Naive thymus-derived CD4-positive, alpha-beta T cell (primary cell): ENCODE results near the gene TAF3. TPM values are rescaled to one million over a fixed set of nuclear protein-coding genes. Genes with fewer than 3 reads are reported as not detected.

Source experiments
- ATAC-seq: fragments of 150-1000 bp; cut with Tn5 transposase; 2 replicates; pipeline ENCODE4 v1.10.0; 2021; ENCODE audit warnings: mild to moderate bottlenecking, moderate library complexity
- CTCF ChIA-PET: fragments of 350-600 bp; sonication (Branson Sonifier 250); formaldehyde crosslinking; loops from one replicate; lab custom pipeline; 2021; ENCODE audit warnings: antibody characterized with exemption; lab: Charles Lee
- POLR2A ChIA-PET: fragments of 350-600 bp; sonication (Branson Sonifier 250); formaldehyde crosslinking; loops from one replicate; lab custom pipeline; 2021; ENCODE audit warnings: antibody characterized with exemption, inconsistent platforms; lab: Charles Lee
- DNase-seq, 9 donors: peaks; one replicate each; pipeline versions ENCODE4 v3.0.0 to v3.0.0-alpha.2; 2020 to 2022; ENCODE audit warnings: mixed read lengths in 1 of 9
- H3K27ac ChIP-seq: one replicate; pipeline ENCODE4 v1.7.0; 2013; ENCODE audit warnings: mild to moderate bottlenecking, low read depth, low read length, moderate library complexity
- H3K27me3 ChIP-seq, 2 donors: one replicate each; pipeline ENCODE4 v1.7.0; 2013; ENCODE audit warnings: low read length in 2 of 2, mild to moderate bottlenecking in 2 of 2, moderate library complexity in 2 of 2; ENCODE audit not compliant: control insufficient read depth in 2 of 2, insufficient read depth in 2 of 2
- H3K36me3 ChIP-seq, 3 experiments: 1 replicate in 2 of 3; 2 replicates in 1 of 3; pipeline ENCODE4 v1.7.0; 2013; ENCODE audit warnings: low read length in 3 of 3, mild to moderate bottlenecking in 3 of 3, moderate library complexity in 1 of 3; ENCODE audit not compliant: insufficient read depth in 3 of 3, control insufficient read depth in 2 of 3
- H3K4me1 ChIP-seq, 2 donors: one replicate each; pipeline ENCODE4 v1.7.0; 2013; ENCODE audit warnings: low read length in 2 of 2, mild to moderate bottlenecking in 2 of 2, moderate library complexity in 1 of 2; ENCODE audit not compliant: control insufficient read depth in 2 of 2, insufficient read depth in 2 of 2
- H3K4me3 ChIP-seq: 2 replicates; pipeline ENCODE4 v1.7.0; 2013; ENCODE audit warnings: mild to moderate bottlenecking, low read length
- H3K9me3 ChIP-seq, 3 experiments: 1 replicate in 2 of 3; 2 replicates in 1 of 3; pipeline ENCODE4 v1.7.0; 2013; ENCODE audit warnings: low read length in 3 of 3; ENCODE audit not compliant: control insufficient read depth in 2 of 3
- H3K27ac Mint-ChIP-seq, 9 donors: one replicate each; pipeline ENCODE4 v1.8.0; 2020 to 2022; ENCODE audit warnings: mixed read lengths in 9 of 9, mild to moderate bottlenecking in 8 of 9, moderate library complexity in 5 of 9, inconsistent platforms in 2 of 9
- H3K27me3 Mint-ChIP-seq, 5 donors: one replicate each; pipeline ENCODE4 v1.8.0; 2021 to 2022; ENCODE audit warnings: mixed read lengths in 5 of 5, mild to moderate bottlenecking in 1 of 5
- H3K36me3 Mint-ChIP-seq, 5 donors: one replicate each; pipeline ENCODE4 v1.8.0; 2020 to 2022; ENCODE audit warnings: mixed read lengths in 5 of 5, mild to moderate bottlenecking in 3 of 5, inconsistent platforms in 1 of 5
- H3K4me1 Mint-ChIP-seq, 7 donors: one replicate each; pipeline ENCODE4 v1.8.0; 2020 to 2022; ENCODE audit warnings: mixed read lengths in 7 of 7, mild to moderate bottlenecking in 3 of 7, inconsistent platforms in 1 of 7
- H3K4me3 Mint-ChIP-seq, 10 donors: one replicate each; pipeline ENCODE4 v1.8.0; 2020 to 2022; ENCODE audit warnings: mild to moderate bottlenecking in 10 of 10, mixed read lengths in 10 of 10, moderate library complexity in 6 of 10, inconsistent platforms in 2 of 10
- H3K9me3 Mint-ChIP-seq, 11 donors: one replicate each; pipeline ENCODE4 v1.8.0; 2020 to 2022; ENCODE audit warnings: mixed read lengths in 11 of 11, mild to moderate bottlenecking in 4 of 11, inconsistent platforms in 1 of 11, moderate library complexity in 1 of 11
- intact Hi-C, 2 donors: fragments of 100-400 bp; cut with micrococcal nuclease; formaldehyde crosslinking; loops; one replicate each; pipeline ENCODE4 v1.15.1; 2023
- polyA plus RNA-seq, 2 donors: library from polyadenylated mRNA; unstranded; fragments of 300-500 nt; fragmentation: Illumina TruSeq; gene quantifications; one replicate each; pipeline ENCODE4 v1.2.3, GENCODE V29; 2021
- total RNA-seq, 6 experiments: library from RNA in 5 of 6; stranded (reverse) in 5 of 6; gene quantifications; 1 replicate in 5 of 6; 2 replicates in 1 of 6; pipeline ENCODE4 v1.2.3 and lab custom pipeline; 2021 to 2026

The TAF3 gene
- total and polyA plus RNA-seq, 7 experiments from 2014 or later = 12.2 to 23.9 (median 18.8) TPM

DNA sequence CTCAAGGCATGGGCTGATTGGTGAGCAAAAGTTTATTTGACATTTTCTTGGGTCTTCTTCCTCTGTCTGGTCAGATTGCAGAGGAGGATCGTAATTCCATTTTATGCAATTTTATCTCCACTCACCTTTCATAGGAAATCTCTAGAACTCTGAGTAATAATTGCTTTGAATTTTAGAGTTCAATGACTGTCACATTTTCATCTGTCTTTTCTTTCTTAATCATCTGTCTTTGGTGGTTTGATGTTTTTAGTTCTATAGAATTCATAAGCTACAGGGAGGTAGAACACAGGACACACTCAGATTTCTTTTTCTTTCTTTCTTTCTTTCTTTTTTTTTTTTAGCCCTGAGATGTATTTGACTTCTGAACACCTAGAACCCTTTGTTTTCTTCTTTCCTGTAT, 247.8 kb downstream of the TAF3 start:
- CTCF ChIA-PET = no interaction called here
- peaks cover 34 to 83% (median 47%) of the 10 kb centered on the region in 3 experiments for H3K36me3 ChIP-seq
- peak overlapping the region in 8 of 10 donors; percentile 13 to 66 (median 41) for H3K4me3 Mint-ChIP-seq

More for the DNA sequence above, 247.8 kb downstream of the TAF3 start:
- Mint-ChIP-seq H3K27ac (peak overlapping the region; percentile 20 to 84 (median 68)), H3K36me3 (peaks cover 25 to 81% (median 58%) of the 10 kb centered on the region in 5 donors), H3K4me1 (peaks cover 52 to 97% (median 86%) of the 10 kb centered on the region in 7 donors), H3K9me3 (no peaks in the 10 kb centered on the region), H3K27me3 (no peaks in the 10 kb centered on the region)
- no peak overlapping the region for H3K27ac ChIP-seq
- no peak overlapping the region for H3K4me3 ChIP-seq
- ATAC-seq = no peak
- no peak for DNase-seq
- no peaks in the 10 kb centered on the region for H3K27me3 ChIP-seq
- peaks cover 48 to 82% of the 10 kb centered on the region in 2 donors for H3K4me1 ChIP-seq
- POLR2A ChIA-PET = interaction anchor here (0.9 kb wide), 2 partner anchors 11 to 1142 kb away, joined by 3 to 4 read pairs; no protein-coding TSS in a partner anchor
- no peaks in the 10 kb centered on the region for H3K9me3 ChIP-seq
- intact Hi-C loops = no loop called here

Other genes starting within 250 kb of the TAF3 start
- not detected for gene ITIH5, start 151.5 kb upstream of the TAF3 start, total RNA-seq
- gene ITIH5, start 151.5 kb upstream of the TAF3 start, polyA plus RNA-seq = not detected
- gene ITIH2, start 115.2 kb upstream of the TAF3 start, total RNA-seq = not detected
- gene ITIH2, start 115.2 kb upstream of the TAF3 start, polyA plus RNA-seq = not detected
- 10 to 100 TPM in 3 of 5 experiments, 1 to 10 TPM in 2; 7.2 to 18.4 (median 14.3) TPM for gene KIN, start 30.5 kb upstream of the TAF3 start, total RNA-seq
- 1 to 10 TPM; 3.5 to 4.0 TPM for gene KIN, start 30.5 kb upstream of the TAF3 start, polyA plus RNA-seq
- gene ATP5F1C, start 30.3 kb upstream of the TAF3 start, total RNA-seq = 100 to 1,000 TPM; 113 to 290 (median 122) TPM
- 100 to 1,000 TPM; 369 to 400 TPM for gene ATP5F1C, start 30.3 kb upstream of the TAF3 start, polyA plus RNA-seq
- 10 to 100 TPM; 31.2 to 60.1 (median 38.6) TPM for gene GATA3, start 236.2 kb downstream of the TAF3 start, total RNA-seq
- gene GATA3, start 236.2 kb downstream of the TAF3 start, polyA plus RNA-seq = 10 to 100 TPM; 24.0 to 30.9 TPM